HG03378 (cell line): Measurements from ENCODE around the gene S100A4.
"Not testable (repeated sequence)": the region's sequence is repeated elsewhere in the genome, so short reads cannot be mapped to it uniquely, and the experiment has no call there.

Experiments
- ATAC-seq: cut with Tn5 transposase; IDR thresholded peaks from one replicate; pipeline ENCODE4 v1.9.1; 2021; ENCODE audit warnings: mild to moderate bottlenecking, moderate library complexity; ENCODE audit not compliant: unreplicated experiment

S100A4 gene

DNA sequence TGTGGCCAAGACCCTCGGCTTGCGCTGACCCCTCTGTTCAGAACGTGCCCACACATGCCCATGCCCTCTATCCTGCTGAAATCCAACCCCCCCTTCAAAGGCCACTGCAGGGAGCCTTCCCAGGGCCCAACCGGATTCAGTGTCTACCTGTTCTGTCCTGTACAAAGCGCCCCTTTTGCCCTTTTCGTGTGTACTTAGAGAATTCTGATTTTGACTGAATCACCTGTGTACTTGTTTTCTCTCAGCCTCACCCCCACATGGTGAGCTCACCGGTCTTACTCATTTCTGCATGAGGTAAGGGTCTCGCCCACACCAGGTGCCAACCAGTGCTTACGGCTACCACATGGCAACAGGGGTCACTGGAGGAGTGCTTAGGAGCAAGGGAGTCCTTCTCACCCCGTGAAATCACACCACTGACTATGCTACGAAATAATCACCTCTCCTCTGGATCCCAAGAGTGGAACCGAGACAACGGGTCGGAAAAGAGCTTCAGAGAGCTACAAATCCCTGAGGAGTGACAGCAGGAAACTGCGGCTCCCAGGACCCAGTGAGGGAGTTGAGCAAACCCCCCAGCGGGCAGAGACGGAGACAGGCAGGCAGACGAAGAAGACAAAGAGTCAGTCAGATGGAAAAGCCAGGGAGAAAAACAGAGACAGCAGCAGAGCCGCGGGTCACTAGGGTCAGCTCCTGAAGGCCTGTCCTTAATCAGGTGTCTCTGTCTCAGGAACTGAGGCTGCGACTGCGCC is 22.2 kb upstream of the S100A4 start:
- ATAC-seq: no peak

DNA sequence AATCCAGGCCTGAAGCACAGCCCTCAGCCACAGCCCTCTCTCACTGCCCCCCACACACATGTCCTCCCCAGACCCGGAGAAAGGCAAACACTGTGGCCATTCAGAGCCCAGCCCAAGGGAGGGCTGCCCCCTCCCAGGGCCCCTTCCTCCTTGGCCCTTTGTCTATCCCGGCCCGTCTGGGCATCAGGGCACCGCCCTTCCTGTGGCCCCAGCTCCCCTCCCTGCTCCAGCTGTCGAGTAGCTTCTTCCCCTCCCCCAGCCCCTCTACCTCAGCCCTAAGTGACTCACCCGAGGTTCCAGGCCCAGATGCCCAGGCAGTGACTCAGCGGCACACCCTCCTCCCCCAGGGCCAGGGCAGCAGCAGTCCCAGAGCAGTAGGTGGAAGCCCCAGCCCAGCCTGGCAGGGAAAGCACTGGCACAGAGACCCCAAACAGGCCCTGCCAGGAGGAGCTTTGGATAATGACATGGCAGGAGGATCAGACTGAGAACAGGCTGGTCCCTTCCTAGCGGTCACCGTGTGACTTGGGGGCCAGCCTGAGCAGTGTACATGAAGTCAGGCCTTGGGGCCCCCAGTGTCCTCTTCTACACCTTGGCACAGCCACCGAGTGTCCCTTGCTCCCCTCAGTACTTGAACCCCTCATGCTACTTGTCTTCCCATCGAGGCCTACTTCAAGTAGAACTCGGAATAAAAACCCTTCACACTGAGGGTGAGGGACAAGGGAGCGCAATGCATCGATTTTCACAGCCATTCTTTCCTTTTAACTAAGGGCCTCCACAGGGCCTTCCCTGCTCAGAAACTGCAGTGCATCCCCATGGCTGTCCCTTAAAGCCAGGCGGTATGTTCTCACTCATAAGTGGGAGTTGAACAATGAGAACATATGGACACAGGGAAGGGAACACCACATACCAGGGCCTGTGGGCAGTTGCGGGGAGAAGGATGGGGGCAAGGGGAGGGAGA is 21.1 kb upstream of the S100A4 start:
- no peak for ATAC-seq

GRCh38 chr1:153565529-153566374 is 20.1 kb upstream of the S100A4 start, which contains the start of gene S100A2:
S100A2 (minus strand) TSS chr1:153565844; CDS start chr1:153563877, 1,967 bp downstream.
- no peak for ATAC-seq

DNA sequence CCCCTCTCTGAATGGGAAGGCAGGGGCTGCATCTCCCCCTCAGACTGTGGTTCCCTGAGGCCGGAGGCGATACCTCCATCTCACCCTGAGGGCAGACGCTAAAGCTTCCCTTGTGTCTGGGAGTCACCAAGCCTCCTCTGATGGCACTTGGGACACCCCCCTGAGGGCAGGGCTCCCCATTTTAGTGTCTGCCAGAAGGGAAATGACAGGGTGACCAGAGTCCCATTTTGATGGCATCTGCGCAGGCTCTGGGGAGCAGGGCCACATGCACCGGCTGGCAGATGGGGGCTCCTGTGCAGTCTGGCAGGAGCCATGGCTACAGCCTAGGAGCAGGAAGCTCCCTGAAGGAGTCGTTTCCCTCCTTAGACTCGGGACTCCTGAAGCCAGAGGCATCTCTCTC is 18.4 kb upstream of the S100A4 start:
- ATAC-seq: no peak

DNA sequence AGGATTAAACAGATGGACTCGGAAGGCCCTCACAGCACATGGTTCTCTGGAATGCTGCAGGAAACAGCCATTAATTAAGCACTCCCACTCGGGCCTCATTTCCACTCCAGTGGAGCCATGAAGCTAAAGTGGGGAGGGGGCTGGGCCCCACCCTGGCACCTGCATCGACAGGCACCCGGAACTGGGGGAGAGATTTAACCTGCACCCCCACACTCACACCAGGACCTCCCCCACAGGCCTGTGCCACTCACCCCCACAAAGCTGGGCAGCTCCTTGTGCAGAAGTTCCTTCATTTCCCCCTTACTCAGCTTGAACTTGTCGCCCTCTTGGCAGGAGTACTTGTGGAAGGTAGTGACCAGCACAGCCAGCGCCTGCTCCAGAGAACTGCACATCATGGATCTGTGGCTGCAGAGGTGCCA is 17.9 kb upstream of the S100A4 start:
- ATAC-seq: no peak

DNA sequence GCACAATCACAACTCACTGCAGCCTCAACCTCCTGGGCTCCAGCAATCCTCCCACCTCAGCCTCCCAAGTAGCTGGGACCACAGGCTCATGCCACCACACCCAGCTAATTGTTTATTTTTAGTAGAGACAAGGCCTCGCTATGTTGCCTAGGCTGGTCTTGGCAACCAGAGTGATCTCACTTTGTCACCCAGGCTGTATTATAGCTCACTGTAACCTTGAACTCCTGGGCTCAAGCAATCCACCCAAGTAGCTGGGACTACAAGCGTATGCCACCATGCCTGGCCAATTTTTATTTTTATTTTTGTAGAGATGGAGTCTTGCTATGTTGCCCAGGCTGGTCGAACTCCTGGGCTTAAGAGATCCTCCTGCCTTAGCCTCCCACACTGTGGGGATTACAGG is 16.4 kb upstream of the S100A4 start:
- not testable (repeated sequence) for ATAC-seq

DNA sequence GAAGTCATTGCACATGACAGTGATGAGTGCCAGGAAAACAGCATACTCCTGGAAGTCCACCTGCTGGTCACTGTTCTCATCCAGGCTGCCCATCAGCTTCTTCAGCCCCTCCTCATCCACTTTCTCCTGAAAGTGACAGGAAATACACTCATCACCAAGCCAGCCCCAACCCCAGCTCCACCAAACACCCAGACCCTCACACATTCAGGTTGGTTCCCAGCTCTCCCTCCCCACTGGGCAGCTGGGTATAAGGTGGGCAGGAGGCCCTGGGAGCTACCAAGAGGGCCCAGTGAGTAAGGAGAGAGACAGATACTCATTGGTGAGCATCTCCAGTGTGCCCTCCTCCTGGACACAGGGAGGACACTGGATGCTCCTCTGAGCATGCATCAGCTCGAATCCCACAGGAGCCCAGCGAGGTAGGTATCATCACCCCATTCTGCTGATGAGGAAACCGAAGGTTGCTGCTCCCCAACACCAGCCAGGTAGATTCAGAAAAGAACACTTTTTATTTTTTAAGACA is 15.9 kb upstream of the S100A4 start:
- no peak for ATAC-seq

DNA sequence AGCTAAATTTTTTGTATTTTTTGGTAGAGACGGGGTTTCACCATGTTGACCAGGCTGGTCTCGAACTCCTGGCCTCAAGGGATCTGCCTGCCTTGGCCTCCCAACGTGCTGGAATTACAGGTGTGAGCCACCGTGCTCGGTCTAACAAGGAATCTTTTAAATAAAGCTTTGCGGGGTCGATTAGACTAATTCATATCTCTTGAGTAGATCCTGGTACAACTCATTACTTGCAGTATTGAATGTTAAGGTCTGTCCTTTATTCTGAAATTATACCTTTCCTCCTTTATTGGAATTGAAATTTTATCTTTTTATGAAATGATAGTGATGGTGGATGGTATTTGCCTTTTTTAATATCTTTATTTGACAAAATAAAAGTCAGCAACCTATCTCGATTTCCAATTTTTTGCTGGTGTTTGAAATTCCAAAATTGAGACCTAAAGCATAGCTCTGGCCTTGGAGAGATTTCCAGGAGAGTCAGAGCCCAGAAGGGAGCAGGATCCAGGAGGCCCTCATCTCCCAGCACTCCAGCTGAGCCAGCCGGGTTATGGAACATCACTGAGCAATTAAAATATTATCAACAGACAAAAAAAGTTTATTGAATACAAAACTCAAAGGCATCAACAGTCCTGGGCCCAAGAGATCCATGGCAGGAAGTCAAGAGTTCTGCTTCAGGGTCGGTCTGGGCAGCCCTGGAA is 15.3 kb upstream of the S100A4 start:
- ATAC-seq: no peak

DNA sequence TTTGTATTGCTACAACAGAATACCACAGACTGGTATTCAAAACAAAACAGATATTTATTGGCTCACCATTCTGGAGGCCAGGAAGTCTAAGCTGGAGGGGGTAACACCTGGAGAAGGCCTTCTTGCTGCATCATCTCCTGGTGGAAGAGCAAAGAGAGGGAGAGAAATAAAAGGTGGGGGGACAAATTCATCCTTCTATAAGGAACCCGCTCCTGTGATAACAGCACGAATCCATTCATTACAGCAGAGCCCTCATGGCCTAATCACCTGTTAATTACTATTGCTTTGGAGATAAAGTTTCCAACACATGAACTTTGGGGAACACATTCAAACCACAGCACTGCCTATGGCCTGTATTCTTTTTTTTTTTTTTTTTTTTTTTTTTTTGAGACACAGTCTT is 14.6 kb upstream of the S100A4 start:
- ATAC-seq: no peak

- ATAC-seq: no peak
These were observed 12.3 kb upstream of the S100A4 start for GRCh38 chr1:153557877-153558276.

- ATAC-seq: no peak
These were observed 10.7 kb upstream of the S100A4 start for GRCh38 chr1:153556348-153556747.

DNA sequence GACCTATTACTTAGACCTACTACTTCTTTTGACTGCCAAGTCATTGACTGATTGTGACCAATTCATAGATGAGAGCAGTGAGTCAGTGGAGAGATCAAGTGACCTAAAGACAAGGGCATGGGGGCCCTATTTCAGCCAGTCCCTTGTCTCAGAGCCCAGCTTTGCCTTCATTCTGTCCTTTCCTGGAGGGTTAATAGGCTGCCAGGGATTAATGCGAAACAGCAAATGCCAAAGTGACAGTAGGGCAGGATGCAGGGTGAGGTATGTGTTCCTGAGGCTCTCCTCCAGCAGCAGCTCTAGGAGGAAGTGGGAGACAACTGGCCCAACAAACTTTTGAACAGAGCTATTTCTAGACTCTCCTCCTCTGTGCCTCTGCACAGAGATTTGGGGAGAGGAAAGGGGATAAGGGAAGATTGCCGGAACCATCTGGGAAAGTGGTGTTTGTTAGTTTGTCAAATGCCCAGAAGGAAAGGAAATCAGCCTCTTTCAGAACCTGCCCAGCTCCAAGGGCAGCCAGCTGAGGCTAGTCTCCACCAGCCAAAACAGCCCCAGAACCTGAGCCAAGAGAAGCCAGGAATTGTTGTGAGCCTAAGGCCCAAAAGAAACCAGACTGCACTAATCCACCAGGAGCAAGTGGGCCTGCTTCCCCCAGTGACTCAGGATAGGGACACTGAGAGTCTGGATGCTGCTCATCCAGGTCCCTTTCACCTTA is 8.4 kb upstream of the S100A4 start:
- no peak for ATAC-seq

DNA sequence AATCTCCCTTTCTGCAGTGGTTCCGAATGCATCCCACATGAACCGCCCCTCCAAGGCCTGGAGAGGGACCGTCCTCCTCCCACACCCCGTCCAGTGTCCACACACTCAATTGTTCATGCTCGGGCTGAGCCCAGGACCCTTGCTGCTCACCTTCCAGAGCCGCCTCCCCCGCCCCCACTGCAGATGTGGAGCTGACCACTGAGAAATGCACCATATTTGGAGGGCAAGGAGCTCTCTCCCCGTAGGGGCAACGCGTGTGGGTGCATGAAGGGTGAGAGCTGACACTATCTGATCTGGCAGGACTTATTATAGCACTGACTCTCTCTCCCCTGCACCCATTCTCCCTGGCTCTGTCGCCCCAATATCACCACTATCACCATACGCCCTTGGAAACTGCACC is 7.5 kb upstream of the S100A4 start:
- ATAC-seq: no peak

- no peak for ATAC-seq
These were observed 6.7 kb upstream of the S100A4 start for GRCh38 chr1:153552335-153552734.

- no peak for ATAC-seq
These were observed 5.4 kb upstream of the S100A4 start for GRCh38 chr1:153550827-153551500.

- ATAC-seq: no peak
These were observed 4.8 kb upstream of the S100A4 start for GRCh38 chr1:153550398-153550758.

GRCh38 chr1:153549741-153550397 is 4.3 kb upstream of the S100A4 start:
- no peak for ATAC-seq
